Measurements from ENCODE around the gene GIMAP8. TPM values are rescaled to one million over a fixed set of nuclear protein-coding genes. Genes with fewer than 3 reads are reported as not detected.
"Not testable (repeated sequence)": the region's sequence is repeated elsewhere in the genome, so short reads cannot be mapped to it uniquely, and the experiment has no call there.

The GIMAP8 gene
- total and polyA plus RNA-seq, 10 donors, result 10.9 to 96.0 (median 54.1) TPM

DNA sequence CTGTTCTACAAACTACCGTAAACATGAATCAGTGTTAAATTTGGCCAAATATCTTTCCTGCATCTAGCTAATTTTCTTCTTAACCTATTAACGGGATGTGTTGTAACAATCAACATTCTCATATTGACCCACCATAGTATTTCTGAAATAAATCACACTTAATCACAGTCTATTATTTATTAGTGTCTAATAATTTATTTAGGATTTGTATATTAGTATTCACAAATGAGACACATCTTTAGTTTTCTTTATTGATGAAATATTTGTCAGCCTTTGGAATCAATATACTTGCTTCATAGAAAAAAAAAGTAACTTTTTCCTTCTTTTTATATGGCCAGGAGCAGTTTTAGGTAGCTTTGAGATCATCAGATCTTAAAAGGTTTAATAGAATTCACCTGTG lies 68.9 kb downstream of the GIMAP8 start:
- Histone ChIP-seq H3K4me3 (peak overlapping the region; percentile 29 to 80 (median 58)), H3K4me1 (peaks cover 0 to 39% (median 3%) of the 10 kb centered on the region in 6 donors), H3K27ac (peak overlapping the region in 7 of 8 donors; percentile 0 to 93 (median 86)), H3K36me3 (peaks cover 0 to 30% (median 15%) of the 10 kb centered on the region in 6 donors), H3K9me3 (peaks cover 0 to 10% (median 0%) of the 10 kb centered on the region in 8 donors), H3K27me3 (replicated peaks in 1 of 7) (no peaks in the 10 kb centered on the region)
- WGBS, 5 donors, result 39 to 85% (median 55%) methylated on average over 2 of the region's 2 CpGs
- DNase-seq, result no peak
- TF ChIP-seq POLR2A (IDR thresholded peaks at IDR 0.05), result no peak
- TF ChIP-seq CTCF (IDR thresholded peaks at IDR 0.05 in 8 of 11, conservative IDR thresholded peaks at IDR 0.05 in 3 of 11), result no peak
- no peak for TF ChIP-seq POLR2AphosphoS5 (IDR thresholded peaks at IDR 0.05)
- intact Hi-C loops (cut with DNase I; ENCODE audit: low total_unique reads), result no loop called here

DNA sequence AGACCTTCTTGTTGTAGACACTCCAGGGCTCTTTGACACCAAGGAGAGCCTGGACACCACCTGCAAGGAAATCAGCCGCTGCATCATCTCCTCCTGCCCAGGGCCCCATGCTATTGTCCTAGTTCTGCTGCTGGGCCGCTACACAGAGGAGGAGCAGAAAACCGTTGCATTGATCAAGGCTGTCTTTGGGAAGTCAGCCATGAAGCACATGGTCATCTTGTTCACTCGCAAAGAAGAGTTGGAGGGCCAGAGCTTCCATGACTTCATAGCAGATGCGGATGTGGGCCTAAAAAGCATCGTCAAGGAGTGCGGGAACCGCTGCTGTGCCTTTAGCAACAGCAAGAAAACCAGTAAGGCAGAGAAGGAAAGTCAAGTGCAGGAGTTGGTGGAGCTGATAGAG lies 69.7 kb downstream of the GIMAP8 start:
- peaks cover 0 to 30% (median 15%) of the 10 kb centered on the region in 6 donors for H3K36me3 ChIP-seq
- peaks cover 0 to 31% (median 3%) of the 10 kb centered on the region in 6 donors for H3K4me1 ChIP-seq
- 77 to 87% (median 83%) methylated on average over 8 of the region's 8 CpGs for WGBS, 5 donors
- H3K9me3 ChIP-seq, result peaks cover 0 to 13% (median 0%) of the 10 kb centered on the region in 8 donors
- no peaks in the 10 kb centered on the region for H3K27me3 ChIP-seq (replicated peaks in 1 of 7)
- intact Hi-C loops (cut with DNase I; ENCODE audit: low total_unique reads), result no loop called here
- H3K27ac ChIP-seq, result peak overlapping the region in 7 of 8 donors; percentile 0 to 93 (median 86)
- TF ChIP-seq POLR2A (IDR thresholded peaks at IDR 0.05) (no peak), CTCF (IDR thresholded peaks at IDR 0.05 in 8 of 11, conservative IDR thresholded peaks at IDR 0.05 in 3 of 11) (no peak), POLR2AphosphoS5 (IDR thresholded peaks at IDR 0.05) (peak in 2 of 3 donors; percentile 25 to 46)
- H3K4me3 ChIP-seq, result peak overlapping the region; percentile 23 to 80 (median 58)
- no peak for DNase-seq

DNA sequence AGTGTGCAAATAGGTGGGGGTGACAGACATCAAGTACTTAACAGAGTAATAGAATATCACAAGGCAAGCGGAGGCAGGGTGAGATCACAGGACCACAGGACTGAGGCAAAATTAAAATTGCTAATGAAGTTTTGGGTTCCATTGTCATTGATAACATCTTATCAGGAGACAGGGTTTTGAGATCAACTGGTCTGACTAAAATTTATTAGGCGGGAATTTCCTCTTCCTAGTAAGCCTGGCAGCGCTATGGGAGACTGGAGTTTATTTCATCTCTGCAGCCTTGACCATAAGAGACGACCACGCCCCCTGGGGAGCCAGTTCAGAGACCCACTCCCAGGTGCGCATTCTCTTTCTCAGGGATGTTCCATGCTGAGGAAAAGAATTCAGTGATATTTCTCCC lies 72.5 kb downstream of the GIMAP8 start:
- Histone ChIP-seq H3K27ac (peak overlapping the region in 3 of 8 donors; percentile 12 to 27 (median 21)), H3K36me3 (peaks cover 0 to 30% (median 15%) of the 10 kb centered on the region in 6 donors), H3K9me3 (peaks cover 0 to 28% (median 9%) of the 10 kb centered on the region in 8 donors), H3K4me1 (peaks cover 0 to 31% (median 3%) of the 10 kb centered on the region in 6 donors)
- TF ChIP-seq POLR2AphosphoS5 (IDR thresholded peaks at IDR 0.05), result peak in 1 of 3 donors; percentile 12
- H3K4me3 ChIP-seq; DNase-seq; intact Hi-C loops (cut with DNase I; ENCODE audit: low total_unique reads); H3K27me3 ChIP-seq (replicated peaks in 1 of 7): not testable (repeated sequence)
- WGBS, 5 donors, result 65 to 82% (median 76%) methylated on average over 6 of the region's 6 CpGs

GRCh38 chr7:150524018-150524417 lies 73.6 kb downstream of the GIMAP8 start:
- Histone ChIP-seq H3K27me3 (replicated peaks in 1 of 7) (no peaks in the 10 kb centered on the region), H3K4me3 (no peak overlapping the region), H3K27ac (peak overlapping the region in 4 of 8 donors; percentile 14 to 30 (median 27)), H3K9me3 (peaks cover 0 to 39% (median 18%) of the 10 kb centered on the region in 8 donors), H3K4me1 (peaks cover 0 to 31% (median 3%) of the 10 kb centered on the region in 6 donors), H3K36me3 (peaks cover 0 to 30% (median 15%) of the 10 kb centered on the region in 6 donors)
- intact Hi-C loops (cut with DNase I; ENCODE audit: low total_unique reads), result no loop called here
- DNase-seq, result no peak
- TF ChIP-seq POLR2AphosphoS5 (IDR thresholded peaks at IDR 0.05) (peak in 1 of 3 donors; percentile 34), POLR2A (IDR thresholded peaks at IDR 0.05) (no peak), CTCF (IDR thresholded peaks at IDR 0.05 in 8 of 11, conservative IDR thresholded peaks at IDR 0.05 in 3 of 11) (no peak)
- WGBS, 5 donors, result 42 to 78% (median 64%) methylated on average over 2 of the region's 2 CpGs

Other genes with a start within 250 kb of the GIMAP8 start
- gene LRRC61, start 127.3 kb upstream of the GIMAP8 start, total RNA-seq, result 10 to 100 TPM in 5 of 7 donors, 1 to 10 TPM in 2; 7.4 to 21.7 (median 14.3) TPM
- 10 to 100 TPM in 1 of 3 donors, 1 to 10 TPM in 2; 4.2 to 12.0 (median 7.3) TPM for gene LRRC61, start 127.3 kb upstream of the GIMAP8 start, polyA plus RNA-seq
- gene ACTR3C, start 127.1 kb upstream of the GIMAP8 start, total RNA-seq, result 10 to 100 TPM in 4 of 7 donors, 1 to 10 TPM in 3; 6.6 to 18.6 (median 10.8) TPM
- gene ACTR3C, start 127.1 kb upstream of the GIMAP8 start, polyA plus RNA-seq, result 1 to 10 TPM in 2 of 3 donors, under 1 TPM in 1; 0.78 to 2.6 (median 1.6) TPM
- 100 to 1,000 TPM in 3 of 7 donors, 10 to 100 TPM in 4; 39.7 to 117 (median 83.6) TPM for gene RARRES2, start 109.0 kb upstream of the GIMAP8 start, total RNA-seq
- gene RARRES2, start 109.0 kb upstream of the GIMAP8 start, polyA plus RNA-seq, result 100 to 1,000 TPM; 165 to 292 (median 176) TPM
- gene REPIN1, start 81.8 kb upstream of the GIMAP8 start, total RNA-seq, result 100 to 1,000 TPM in 6 of 7 donors, 10 to 100 TPM in 1; 99.3 to 126 (median 114) TPM
- gene REPIN1, start 81.8 kb upstream of the GIMAP8 start, polyA plus RNA-seq, result 10 to 100 TPM; 47.9 to 75.7 (median 55.0) TPM
- 1 to 10 TPM; 2.2 to 5.7 (median 4.5) TPM for gene ZNF775, start 71.3 kb upstream of the GIMAP8 start, total RNA-seq
- gene ZNF775, start 71.3 kb upstream of the GIMAP8 start, polyA plus RNA-seq, result 1 to 10 TPM; 2.0 to 2.9 (median 2.6) TPM
- 100 to 1,000 TPM in 5 of 7 donors, 10 to 100 TPM in 2; 71.2 to 137 (median 102) TPM for gene GIMAP7, start 64.2 kb downstream of the GIMAP8 start, total RNA-seq
- 100 to 1,000 TPM in 1 of 3 donors, 10 to 100 TPM in 2; 48.7 to 103 (median 68.0) TPM for gene GIMAP7, start 64.2 kb downstream of the GIMAP8 start, polyA plus RNA-seq
- 100 to 1,000 TPM; 112 to 214 (median 172) TPM for gene GIMAP4, start 116.8 kb downstream of the GIMAP8 start, total RNA-seq
- 10 to 100 TPM; 35.9 to 86.8 (median 60.4) TPM for gene GIMAP4, start 116.8 kb downstream of the GIMAP8 start, polyA plus RNA-seq
- gene GIMAP6, start 181.8 kb downstream of the GIMAP8 start, total RNA-seq, result 100 to 1,000 TPM in 5 of 7 donors, 10 to 100 TPM in 2; 75.5 to 181 (median 135) TPM
- gene GIMAP6, start 181.8 kb downstream of the GIMAP8 start, polyA plus RNA-seq, result 10 to 100 TPM; 18.2 to 58.6 (median 27.7) TPM
- 100 to 1,000 TPM in 1 of 7 donors, 10 to 100 TPM in 6; 48.6 to 126 (median 85.4) TPM for gene GIMAP2, start 235.1 kb downstream of the GIMAP8 start, total RNA-seq
- gene GIMAP2, start 235.1 kb downstream of the GIMAP8 start, polyA plus RNA-seq, result 10 to 100 TPM; 33.9 to 48.5 (median 47.5) TPM